HG03060 (cell line): ENCODE data around the gene SEBOX.
"Not testable (repeated sequence)": the region's sequence is repeated elsewhere in the genome, so short reads cannot be mapped to it uniquely, and the experiment has no call there.

Source experiments
- ATAC-seq: cut with Tn5 transposase; IDR thresholded peaks from one replicate; pipeline ENCODE4 v1.9.1; 2021; ENCODE audit warnings: low read depth, moderate number of reproducible peaks; ENCODE audit not compliant: unreplicated experiment

SEBOX gene

DNA sequence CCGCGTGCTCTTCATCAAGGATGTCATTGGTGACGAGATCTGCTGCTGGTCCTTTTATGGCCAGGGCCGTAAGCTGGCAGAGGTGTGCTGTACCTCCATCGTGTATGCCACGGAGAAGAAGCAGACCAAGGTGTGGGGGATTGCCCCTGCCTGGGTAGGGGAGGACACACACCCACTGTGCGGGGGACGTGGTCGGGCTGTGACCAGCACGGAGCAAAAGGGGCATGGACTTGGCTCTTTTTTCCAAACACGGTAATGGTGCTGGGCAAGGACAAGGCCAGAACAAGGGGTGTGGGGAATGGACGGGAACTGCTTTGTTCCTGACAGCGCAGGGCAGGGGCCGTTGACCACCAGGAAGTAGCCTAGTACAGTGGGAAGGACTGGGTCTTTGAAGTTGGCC lies 22.7 kb downstream of the SEBOX start:
- no peak for ATAC-seq

DNA sequence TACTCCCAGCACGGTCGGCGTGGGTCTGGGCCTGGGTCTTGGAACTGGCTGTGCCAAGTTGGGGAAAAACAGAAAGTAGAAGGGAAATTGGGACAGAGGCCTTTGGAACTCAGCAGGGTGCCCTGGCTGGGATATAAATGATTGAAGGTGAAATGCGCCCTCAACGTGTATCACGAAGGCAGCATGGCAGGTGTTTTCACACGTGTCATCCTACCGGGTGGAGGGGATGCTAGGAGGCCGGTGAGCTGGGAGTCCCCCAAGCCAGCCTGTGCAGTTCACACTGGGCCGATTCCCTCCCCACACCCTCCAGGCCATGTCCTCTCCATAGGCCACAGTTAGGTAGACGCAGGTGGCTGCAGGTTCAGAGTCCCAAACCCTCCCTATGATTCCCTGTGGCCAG lies 23.5 kb downstream of the SEBOX start:
- ATAC-seq: no peak

DNA sequence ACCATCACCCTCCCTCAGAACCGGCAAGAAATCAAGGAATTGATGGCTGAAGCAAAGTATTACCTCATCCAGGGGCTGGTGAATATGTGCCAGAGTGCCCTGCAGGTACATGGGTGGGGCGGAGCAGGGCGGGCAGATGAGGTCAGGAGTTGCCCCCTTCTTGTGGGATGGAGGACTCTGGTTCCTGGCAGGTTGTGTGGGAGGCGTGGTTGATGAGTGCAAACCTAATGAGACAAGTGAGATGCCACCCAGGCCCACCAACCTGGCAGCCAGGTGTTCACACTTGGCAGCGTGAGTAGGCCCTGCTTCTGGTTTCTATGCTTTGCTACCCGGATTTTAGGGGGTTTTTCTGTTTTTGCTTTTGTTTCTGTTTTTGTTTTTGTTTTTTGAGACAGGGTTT lies 24.6 kb downstream of the SEBOX start:
- no peak for ATAC-seq

DNA sequence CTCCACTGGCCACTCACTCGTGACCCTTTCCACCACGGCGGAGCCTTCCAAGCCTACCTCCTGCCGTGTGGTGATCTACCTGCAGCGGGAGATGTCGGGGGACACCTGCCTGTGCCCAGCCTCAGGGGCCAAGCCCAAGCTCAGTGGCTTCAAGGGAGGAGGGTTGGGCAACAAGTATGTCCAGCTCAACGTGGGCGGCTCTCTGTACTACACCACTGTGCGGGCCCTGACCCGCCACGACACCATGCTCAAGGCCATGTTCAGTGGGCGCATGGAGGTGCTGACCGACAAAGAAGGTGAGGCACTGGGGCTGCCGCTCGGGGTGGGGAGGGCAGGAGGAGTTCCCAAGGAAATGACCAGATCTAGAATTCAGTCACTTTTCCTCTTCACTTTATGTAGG lies 25.6 kb downstream of the SEBOX start:
- no peak for ATAC-seq

DNA sequence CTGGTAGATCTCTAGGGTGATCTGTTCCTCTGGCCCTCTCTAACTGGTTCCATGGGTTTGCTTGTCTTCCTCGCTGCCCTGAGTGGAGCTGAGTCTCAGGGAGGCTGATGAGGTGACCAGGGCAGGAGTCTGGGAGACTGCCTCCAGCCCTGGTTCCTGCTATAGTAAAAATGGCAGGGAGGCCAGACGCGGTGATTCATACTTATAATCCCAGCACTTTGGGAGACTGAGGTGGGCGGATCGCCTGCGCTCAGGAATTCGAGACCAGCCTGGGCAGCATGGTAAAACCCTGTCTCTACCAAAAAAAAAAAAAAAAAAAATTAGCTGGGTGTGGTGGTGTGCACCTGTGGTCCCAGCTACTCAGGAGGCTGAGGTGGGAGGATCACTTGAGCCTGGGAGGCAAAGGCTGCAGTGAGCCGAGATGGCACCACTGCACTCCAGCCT lies 26.2 kb downstream of the SEBOX start:
- ATAC-seq: not testable (repeated sequence)

DNA sequence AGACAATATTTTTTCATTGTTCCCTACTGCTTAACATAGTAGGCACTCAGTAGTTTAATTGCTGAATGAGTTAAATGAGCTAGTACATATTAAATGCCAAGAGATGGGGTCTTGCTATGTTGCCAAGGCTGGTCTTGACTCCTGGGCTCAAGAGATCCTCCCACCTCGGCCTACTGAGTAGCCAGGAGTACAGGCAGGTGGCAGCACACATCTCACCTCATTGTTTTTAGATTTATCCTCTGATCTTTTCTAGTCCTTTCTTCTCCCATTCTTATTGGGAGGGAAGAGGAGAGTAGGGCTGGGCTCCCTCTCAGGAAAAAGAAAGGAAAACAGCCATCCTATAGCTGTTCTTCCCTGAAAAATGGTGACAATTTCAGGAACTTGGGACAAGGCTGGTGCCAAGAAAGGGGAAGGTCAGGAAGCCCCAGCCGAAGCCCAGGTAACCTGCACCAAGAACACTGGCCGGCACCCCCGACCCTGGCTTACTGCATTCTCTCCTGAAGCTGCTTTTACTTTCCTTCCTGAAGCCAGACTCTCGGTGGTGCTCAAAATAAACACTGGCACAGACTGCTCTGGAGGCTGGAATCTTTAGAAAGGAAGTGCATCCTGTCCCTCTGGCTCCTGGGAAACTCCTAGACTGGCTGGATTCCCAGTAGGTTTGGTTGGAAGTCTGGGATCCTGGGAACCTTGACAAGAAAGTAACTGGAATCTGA lies 26.8 kb downstream of the SEBOX start:
- ATAC-seq: no peak

DNA sequence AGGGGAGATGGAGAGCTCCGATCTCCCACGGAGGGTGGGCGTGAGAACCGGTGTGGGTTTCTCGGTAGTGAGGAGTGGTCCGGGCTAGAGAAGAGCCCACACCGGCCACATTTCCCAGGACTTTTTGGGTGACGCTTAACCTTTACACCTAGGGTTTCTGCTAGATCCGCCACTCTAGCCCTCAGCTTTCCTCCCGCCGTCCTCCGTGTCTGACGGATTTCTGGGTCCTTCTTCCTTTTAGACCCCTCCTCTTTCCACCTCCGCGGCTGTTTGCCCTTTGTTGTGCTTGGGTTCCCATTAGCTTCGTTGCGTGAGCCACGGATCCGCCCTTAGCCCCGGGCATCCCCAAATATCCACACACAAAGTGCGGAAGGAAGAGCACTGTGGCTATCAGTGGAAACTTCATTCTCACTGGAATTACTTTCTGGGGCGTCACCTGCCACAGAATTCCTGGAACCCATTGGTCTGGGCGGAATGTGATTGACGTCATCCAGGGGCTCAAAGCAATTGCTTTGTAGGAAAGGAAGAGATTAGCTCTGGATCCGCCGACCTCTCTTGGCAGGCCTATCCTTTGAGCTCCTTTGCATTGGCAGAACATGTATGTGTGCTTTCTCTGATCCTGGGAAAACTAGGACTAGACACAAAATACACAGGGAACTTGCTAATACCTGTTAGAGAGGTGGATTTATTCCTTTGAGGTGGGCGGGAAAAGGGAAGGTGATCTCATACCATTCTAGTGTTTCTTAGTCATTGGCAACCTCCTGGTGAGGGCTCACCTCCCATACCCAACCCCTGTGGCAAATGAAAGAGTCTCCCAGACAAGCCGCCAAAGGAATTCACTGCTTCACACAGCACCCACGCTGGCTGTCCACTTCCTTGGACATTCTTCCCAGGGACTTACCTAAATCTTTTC lies 28.8 kb downstream of the SEBOX start:
- ATAC-seq: no peak

DNA sequence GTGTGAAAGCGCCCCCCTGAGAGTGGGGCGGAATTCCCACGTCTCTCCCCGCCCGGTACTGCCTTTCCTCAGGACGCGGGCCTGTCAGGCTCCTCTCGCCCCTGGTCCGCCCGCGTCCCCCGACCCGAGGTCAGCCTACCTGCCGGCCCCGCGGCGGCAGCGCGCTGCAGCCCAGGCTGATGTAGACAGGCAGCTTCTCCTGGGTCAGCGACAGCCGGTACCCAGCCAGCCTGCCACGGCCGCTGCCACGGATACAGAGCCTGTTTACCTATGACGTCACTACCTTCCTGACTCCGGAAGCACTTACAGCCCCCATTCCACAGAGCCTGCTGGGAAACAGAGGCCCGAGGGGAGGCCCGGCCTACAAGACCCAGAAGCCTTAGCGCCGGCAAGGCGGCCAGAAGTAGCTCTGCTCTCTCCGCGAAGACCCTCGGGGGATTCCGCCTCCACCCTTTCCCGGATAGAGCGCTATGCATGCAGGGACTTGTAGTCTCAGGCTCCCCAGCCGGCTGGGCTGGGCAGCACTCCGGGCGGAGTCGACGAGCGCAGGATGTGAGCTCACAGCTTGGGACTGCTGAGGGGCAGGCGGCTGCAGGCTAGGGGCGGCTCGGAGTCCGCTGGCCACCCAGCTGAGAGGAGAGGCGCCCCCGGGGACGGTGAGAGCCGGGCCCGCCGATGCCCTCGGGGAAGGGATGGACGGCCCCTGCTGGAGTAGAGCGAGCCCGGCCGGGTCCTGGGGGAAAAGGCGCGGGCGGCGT lies 29.6 kb downstream of the SEBOX start, which contains the start of the genes IFT20 and TNFAIP1:
Gene IFT20 (minus strand): TSS at position 272 of the 758 bp plus-strand sequence. CDS start 3,487 bp downstream, outside the sequence.
Gene TNFAIP1 (plus strand): TSS at position 561 of the 758 bp plus-strand sequence. CDS start 3,761 bp downstream, outside the sequence.
- peak; percentile 94 for ATAC-seq

DNA sequence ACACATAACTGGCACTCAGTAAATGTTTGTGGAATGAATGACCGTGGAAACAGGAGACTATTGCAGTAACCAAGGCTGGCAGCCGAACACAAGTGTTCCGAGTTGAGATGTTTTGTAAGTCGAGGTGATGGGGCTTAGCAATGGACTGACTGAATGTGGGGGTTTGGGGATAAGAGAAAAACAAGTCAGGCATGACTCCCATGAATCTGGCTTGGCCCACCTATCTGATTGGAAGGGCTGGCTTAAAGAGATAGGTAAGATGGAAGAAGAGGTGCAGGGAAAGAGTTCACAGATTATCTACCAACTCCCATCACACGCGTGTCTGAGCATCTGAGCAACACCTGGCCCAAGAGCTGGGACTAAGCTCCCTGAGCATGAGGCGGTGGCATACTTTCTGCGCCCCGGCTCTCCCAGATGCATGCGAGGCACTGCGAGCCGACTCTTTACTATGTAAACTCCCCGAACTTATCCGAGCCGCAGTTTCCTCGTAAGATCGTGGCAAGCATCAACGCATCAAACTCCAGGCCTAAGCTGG lies 30.3 kb downstream of the SEBOX start:
- no peak for ATAC-seq

DNA sequence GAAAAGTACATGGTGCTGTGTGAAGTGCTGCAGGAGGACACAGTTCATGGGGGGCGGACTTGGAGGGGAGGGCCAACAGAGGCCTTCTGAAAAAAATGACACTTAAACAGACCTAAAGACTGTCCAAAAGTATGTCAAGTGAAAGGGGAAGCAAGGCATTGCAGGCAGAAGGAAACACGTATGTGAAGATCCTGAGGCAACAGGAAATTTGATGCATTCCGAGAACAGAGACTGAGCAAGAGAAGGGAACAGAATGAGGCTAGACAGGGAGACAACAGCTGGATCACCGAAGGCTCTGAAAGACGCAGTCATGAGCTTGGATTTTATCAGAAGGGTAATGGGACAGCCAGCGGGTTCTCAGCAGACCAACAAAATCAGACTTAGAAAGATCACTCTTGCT lies 30.8 kb downstream of the SEBOX start:
- no peak for ATAC-seq

DNA sequence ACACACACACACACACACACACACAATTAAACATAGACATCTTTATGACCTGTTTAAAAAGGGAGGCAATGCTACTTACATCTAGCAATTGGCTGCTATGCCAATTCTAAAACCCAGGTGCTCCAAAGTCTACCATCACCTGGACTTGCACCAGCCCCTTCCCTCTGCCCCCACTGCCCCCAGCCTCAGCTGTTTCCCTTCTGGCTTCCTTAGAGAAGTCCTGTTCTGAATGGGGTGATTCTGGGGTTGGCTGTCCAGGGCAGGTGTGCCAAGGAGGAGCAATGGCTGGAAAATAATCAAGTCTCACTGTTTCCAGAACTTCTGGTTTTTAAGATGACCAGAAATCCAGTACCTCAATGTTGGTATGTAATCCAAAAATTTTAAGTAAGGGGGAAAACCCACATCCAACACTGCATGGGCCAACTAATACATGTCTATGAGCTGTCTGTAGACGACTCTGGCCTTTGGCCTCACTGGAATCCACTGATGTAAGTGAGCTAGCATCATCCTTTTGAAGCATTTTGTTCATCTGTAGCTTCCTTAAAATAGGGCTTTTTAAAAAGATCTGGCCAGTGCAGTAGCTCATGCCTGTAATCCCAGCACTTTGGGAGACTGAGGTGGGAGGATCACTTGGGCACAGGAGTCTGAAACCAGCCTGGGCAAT lies 31.8 kb downstream of the SEBOX start:
- ATAC-seq: no peak

DNA sequence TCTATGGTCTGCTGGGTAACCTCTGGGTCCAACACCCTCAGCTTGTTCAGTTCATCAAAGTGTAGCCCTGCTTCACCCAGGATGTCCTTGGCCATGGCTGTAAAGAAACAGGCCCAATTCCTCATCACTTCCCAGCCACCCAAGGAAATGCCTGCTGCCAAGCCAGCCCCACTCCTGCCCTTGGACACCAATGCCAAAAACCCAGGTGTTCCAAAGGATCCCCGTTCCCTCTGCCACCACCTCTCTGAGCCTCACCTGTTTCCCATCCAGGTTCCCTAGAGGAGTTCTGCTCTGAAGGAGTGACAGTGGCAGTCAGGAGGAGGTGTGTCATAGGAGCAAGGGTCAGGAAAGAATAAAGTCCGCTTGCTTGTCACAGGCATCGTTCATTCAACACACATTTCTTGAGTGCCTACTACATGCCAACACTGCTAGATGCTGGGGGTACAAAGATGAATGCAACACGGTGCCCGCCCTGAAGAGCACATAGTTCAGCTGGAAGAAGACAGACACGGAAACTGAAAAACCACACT lies 33.0 kb downstream of the SEBOX start:
- ATAC-seq: no peak

DNA sequence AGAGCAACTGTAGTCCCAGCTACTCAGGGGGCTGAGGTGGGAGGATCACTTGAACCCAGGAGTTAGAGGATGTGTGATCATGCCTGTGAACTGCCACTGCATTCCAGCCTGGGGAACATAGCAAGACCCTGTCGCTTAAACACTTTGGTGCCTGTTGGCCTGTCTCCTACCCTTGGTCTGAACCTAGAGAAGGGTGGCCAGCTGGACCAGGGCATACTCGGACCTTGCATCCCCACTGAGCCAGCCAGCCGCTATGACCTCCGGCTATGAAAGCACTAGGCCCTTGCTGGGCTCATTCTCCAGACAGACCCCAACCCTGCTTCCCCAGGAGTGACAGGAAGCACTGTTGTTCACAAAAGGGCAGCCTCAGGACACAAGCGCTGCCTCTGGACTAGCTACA lies 34.3 kb downstream of the SEBOX start:
- no peak for ATAC-seq

DNA sequence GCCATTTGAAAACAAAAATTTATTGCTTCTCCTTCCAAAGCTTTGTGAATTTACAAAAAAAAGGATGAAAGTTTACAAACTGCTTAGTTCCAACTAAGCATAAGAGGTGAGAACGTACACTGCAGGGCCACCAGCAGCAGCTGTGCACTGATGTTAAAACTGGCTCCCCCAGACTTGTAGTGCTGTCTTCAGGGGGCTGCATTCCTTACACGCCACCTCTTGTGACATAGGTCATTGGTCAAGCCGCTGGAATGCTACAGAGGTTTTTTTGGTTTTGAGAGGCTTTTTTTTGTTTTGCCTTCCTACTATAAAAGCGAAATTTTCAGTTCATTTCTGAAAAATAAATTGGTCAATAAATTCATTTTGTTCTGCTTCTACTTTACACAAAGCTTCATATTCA lies 36.7 kb downstream of the SEBOX start:
- ATAC-seq: no peak

DNA sequence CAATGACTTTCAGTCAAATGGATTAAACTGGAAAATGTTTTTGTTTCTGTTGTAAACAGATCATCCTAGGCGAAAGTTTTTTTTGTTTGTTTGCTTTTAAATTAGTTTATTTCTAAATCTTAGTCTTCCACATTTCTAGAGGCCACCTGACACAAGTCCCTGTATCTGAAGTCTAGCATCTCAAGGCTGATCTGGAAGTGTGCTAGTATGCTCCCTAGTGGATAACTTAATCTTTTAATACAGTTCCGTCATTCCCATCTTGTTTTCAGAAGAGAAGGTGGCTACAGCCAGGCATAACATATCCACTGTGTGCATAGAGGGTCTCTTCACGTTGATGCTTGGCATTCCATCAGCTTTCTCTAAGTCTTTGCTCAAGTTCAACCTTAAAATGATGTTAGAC lies 37.3 kb downstream of the SEBOX start:
- ATAC-seq: no peak

DNA sequence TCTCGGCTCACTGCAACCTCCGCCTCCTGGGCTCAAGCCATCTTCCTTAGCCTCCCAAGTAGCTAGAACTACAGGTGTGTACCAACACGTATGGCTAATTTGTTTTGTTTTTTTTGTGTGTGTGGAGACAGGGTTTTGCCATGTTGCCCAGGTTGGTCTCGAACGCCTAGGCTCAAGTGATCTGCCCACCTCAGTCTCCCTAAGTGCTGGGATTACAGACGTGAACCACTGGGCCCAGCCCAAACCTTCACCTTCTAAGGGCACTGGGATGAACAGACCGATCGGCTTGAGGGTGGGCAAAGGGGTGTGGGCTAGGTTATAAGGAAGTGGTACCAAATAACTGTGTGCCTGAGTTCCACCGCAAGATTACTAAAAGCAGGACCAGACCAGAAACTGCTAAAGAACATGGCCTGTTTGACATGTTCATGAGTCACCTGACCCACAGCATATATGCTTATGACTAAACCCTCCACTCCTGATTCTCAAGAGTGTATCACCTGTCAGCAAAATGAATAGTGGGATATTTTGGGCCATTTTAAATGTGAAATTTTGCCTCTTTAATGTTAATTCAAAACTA lies 37.9 kb downstream of the SEBOX start:
- no peak for ATAC-seq

DNA sequence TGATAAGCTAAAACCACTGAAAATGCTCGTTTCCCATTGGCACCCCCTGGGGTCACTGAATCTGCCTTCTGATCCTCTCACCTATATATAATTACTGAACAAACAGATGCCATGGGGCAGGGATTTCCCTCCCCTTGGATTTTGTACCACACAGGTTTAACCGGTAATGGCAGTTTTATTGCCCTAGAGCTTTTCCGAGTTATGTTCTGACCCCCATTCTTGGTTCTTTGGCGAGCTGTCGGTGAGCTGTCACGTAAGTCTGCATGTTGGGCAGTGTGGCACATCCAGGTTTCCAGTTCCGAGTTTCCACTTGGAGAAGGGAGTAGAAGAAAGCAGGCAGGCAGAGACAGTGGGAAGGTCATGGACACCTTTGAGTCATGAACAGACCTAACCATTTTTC lies 38.9 kb downstream of the SEBOX start:
- no peak for ATAC-seq

DNA sequence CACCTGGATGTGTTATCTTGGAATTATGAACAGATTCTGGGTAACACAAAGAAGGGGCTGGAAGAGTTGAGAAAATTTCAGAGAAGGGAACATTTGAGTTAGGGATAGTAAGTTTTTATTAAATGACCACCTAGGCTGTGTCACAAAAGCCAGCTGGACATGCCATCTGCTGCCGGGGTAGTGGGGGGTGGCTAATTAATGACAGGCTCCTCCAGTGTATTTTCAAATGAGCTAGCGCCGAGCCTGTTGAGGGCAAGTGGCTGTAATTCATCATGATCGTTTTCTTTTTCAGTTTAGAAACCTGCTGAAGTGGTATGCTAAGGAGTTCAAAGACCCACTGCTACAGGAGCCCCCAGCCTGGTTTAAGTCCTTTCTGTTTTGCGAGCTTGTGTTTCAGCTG lies 39.8 kb downstream of the SEBOX start:
- ATAC-seq: no peak

DNA sequence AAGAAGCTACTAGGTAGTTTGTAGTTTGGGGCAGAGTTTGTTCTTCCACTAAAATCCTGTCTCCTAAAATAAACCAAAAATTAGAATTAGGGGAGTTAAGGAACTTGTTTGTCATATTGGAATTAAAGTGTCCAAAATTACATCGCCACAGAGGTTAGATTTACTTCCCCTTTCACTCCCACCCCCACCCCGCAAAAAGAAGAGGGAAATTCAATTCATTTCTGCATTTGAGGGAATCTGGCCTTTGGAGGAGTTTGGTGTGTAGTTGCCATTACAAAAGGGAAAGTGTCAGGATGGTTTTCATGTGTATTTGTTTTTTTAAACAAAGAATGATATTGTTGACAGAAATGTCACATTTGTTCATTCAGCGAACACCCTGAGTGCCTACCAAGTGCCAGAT lies 40.2 kb downstream of the SEBOX start:
- no peak for ATAC-seq
